ENCODE measurements around the gene RPTN.

Gene RPTN

GRCh38 chr1:152112885-152113432 is 46.1 kb downstream of the RPTN start:
- no peak for TF ChIP-seq CTCF (conservative IDR thresholded peaks at IDR 0.05; ENCODE audit: control insufficient read depth, insufficient read depth, low read depth, low read length)
- no peak overlapping the region for H3K4me3 ChIP-seq (ENCODE audit: control insufficient read depth, low read depth, low read length)
- no peak for DNase-seq (ENCODE audit: low read depth)

GRCh38 chr1:152112101-152112884 is 46.7 kb downstream of the RPTN start:
- DNase-seq (ENCODE audit: low read depth) = peak; percentile 17
- H3K4me3 ChIP-seq (ENCODE audit: control insufficient read depth, low read depth, low read length) = peak overlapping the region; percentile 19
- TF ChIP-seq CTCF (conservative IDR thresholded peaks at IDR 0.05; ENCODE audit: control insufficient read depth, insufficient read depth, low read depth, low read length) = no peak

- DNase-seq (ENCODE audit: low read depth) = peak; percentile 34
- H3K4me3 ChIP-seq (ENCODE audit: control insufficient read depth, low read depth, low read length) = peak overlapping the region; percentile 4
- TF ChIP-seq CTCF (conservative IDR thresholded peaks at IDR 0.05; ENCODE audit: control insufficient read depth, insufficient read depth, low read depth, low read length) = no peak
Observed at GRCh38 chr1:152111515-152111968, 47.5 kb downstream of the RPTN start.

GRCh38 chr1:152110860-152111514 is 48.0 kb downstream of the RPTN start:
- peak overlapping the region; percentile 34 for H3K4me3 ChIP-seq (ENCODE audit: control insufficient read depth, low read depth, low read length)
- peak; percentile 48 for DNase-seq (ENCODE audit: low read depth)
- TF ChIP-seq CTCF (conservative IDR thresholded peaks at IDR 0.05; ENCODE audit: control insufficient read depth, insufficient read depth, low read depth, low read length) = no peak

GRCh38 chr1:152110365-152110859 is 48.6 kb downstream of the RPTN start:
- DNase-seq (ENCODE audit: low read depth) = peak; percentile 46
- peak overlapping the region; percentile 34 for H3K4me3 ChIP-seq (ENCODE audit: control insufficient read depth, low read depth, low read length)
- no peak for TF ChIP-seq CTCF (conservative IDR thresholded peaks at IDR 0.05; ENCODE audit: control insufficient read depth, insufficient read depth, low read depth, low read length)

- H3K4me3 ChIP-seq (ENCODE audit: control insufficient read depth, low read depth, low read length) = peak overlapping the region; percentile 34
- TF ChIP-seq CTCF (conservative IDR thresholded peaks at IDR 0.05; ENCODE audit: control insufficient read depth, insufficient read depth, low read depth, low read length) = no peak
- DNase-seq (ENCODE audit: low read depth) = no peak
Observed at GRCh38 chr1:152109998-152110294, 49.1 kb downstream of the RPTN start.
